T-helper 2 cell treated with Interferon-gamma antibody and Interleukin-4, amounts not matched to agents 100 ng/mL and 5 ng/mL, for 36 hours (primary cell): ENCODE data around the gene RNASET2. TPM values are rescaled to one million over a fixed set of nuclear protein-coding genes. Genes with fewer than 3 reads are reported as not detected.
"Not testable (repeated sequence)": the region's sequence is repeated elsewhere in the genome, so short reads cannot be mapped to it uniquely, and the experiment has no call there.

ENCODE experiments used
- intact Hi-C: fragments of 100-400 bp; cut with micrococcal nuclease; formaldehyde crosslinking; loops from one replicate; pipeline ENCODE4 v1.15.1; 2023
- total RNA-seq: library from RNA; stranded (reverse); gene quantifications from 2 replicates; pipeline ENCODE4 v1.2.3, GENCODE V29; 2022

The RNASET2 gene
- total RNA-seq, 1 donor from 2014 or later: 114 TPM

- intact Hi-C loops: loop anchor here (5.0 kb wide), 1 partner anchor 47 kb away; no protein-coding TSS in a partner anchor
These were observed 50.7 kb downstream of the RNASET2 start for GRCh38 chr6:166905505-166906134.

GRCh38 chr6:166905013-166905412, 51.3 kb downstream of the RNASET2 start:
- intact Hi-C loops: loop anchor here (5.0 kb wide), 1 partner anchor 47 kb away; no protein-coding TSS in a partner anchor

- intact Hi-C loops: no loop called here
These were observed 52.1 kb downstream of the RNASET2 start for GRCh38 chr6:166904101-166904746.

GRCh38 chr6:166903500-166903899, 52.9 kb downstream of the RNASET2 start:
- intact Hi-C loops: no loop called here

- intact Hi-C loops: no loop called here
These were observed 53.3 kb downstream of the RNASET2 start for GRCh38 chr6:166903027-166903426.

GRCh38 chr6:166902211-166902755, 54.1 kb downstream of the RNASET2 start:
- intact Hi-C loops: no loop called here

GRCh38 chr6:166901626-166902025, 54.7 kb downstream of the RNASET2 start:
- intact Hi-C loops: no loop called here

GRCh38 chr6:166900956-166901607, 55.3 kb downstream of the RNASET2 start:
- intact Hi-C loops: no loop called here

- intact Hi-C loops: no loop called here
These were observed 56.1 kb downstream of the RNASET2 start for GRCh38 chr6:166900130-166900708.

- intact Hi-C loops: no loop called here
These were observed 57.4 kb downstream of the RNASET2 start for GRCh38 chr6:166898910-166899309.

- intact Hi-C loops: not testable (repeated sequence)
These were observed 61.7 kb downstream of the RNASET2 start for GRCh38 chr6:166894614-166895013.

GRCh38 chr6:166892472-166892871, 63.9 kb downstream of the RNASET2 start:
- intact Hi-C loops: not testable (repeated sequence)

GRCh38 chr6:166886773-166887172, 69.6 kb downstream of the RNASET2 start:
- intact Hi-C loops: not testable (repeated sequence)

- intact Hi-C loops: not testable (repeated sequence)
These were observed 71.4 kb downstream of the RNASET2 start for GRCh38 chr6:166884958-166885357.

- intact Hi-C loops: no loop called here
These were observed 76.8 kb downstream of the RNASET2 start for GRCh38 chr6:166879594-166879993.

Other genes starting within 250 kb of the RNASET2 start
- gene CEP43, start 42.8 kb upstream of the RNASET2 start, total RNA-seq: 17.4 and 18.2 TPM in 2 replicates
- not detected in 2 replicates for gene CCR6, start 166.5 kb upstream of the RNASET2 start, total RNA-seq
- not detected in 2 replicates for gene GPR31, start 201.4 kb upstream of the RNASET2 start, total RNA-seq